Measurements from ENCODE around the gene CCDC6. TPM values are rescaled to one million over a fixed set of nuclear protein-coding genes. Genes with fewer than 3 reads are reported as not detected.
"Not testable (repeated sequence)": the region's sequence is repeated elsewhere in the genome, so short reads cannot be mapped to it uniquely, and the experiment has no call there.

Gene CCDC6
- polyA plus RNA-seq, 1 donor from 2014 or later = 20.1 TPM

GRCh38 chr10:59792812-59793211 lies 113.5 kb downstream of the CCDC6 start:
- Histone ChIP-seq H3F3A (ENCODE audit: insufficient read depth, low read length, poor library complexity, severe bottlenecking) (no peaks in the 10 kb centered on the region), H3K27ac (ENCODE audit: low read length) (no peak overlapping the region), H4K20me1 (ENCODE audit: insufficient read depth) (no peaks in the 10 kb centered on the region), H3K9me3 (ENCODE audit: low read length) (no peaks in the 10 kb centered on the region), H3K27me3 (ENCODE audit: insufficient read depth, low read depth, low read length) (no peaks in the 10 kb centered on the region), H3K4me2 (ENCODE audit: low read length) (no peak overlapping the region), H3K9me2 (ENCODE audit: insufficient read depth, low read length) (no peaks in the 10 kb centered on the region), H3K9ac (ENCODE audit: low read length) (no peak overlapping the region), H3K4me3 (ENCODE audit: low read length) (no peak overlapping the region), H3K36me3 (ENCODE audit: insufficient read depth, low read length) (peaks cover 12% of the 10 kb centered on the region), H2AFZ (ENCODE audit: low read depth, low read length) (no peak overlapping the region), H3K79me2 (replicated peaks; ENCODE audit: insufficient read depth, low read length) (no peaks in the 10 kb centered on the region)
- TF ChIP-seq CTCF (IDR thresholded peaks at IDR 0.05; ENCODE audit: poor library complexity, severe bottlenecking) (no peak), MXI1 (conservative IDR thresholded peaks at IDR 0.05; ENCODE audit: poor library complexity, severe bottlenecking) (no peak), EP300 (conservative IDR thresholded peaks at IDR 0.05; ENCODE audit: poor library complexity, severe bottlenecking) (no peak), POLR2AphosphoS5 (IDR thresholded peaks at IDR 0.05) (no peak), SMC3 (conservative IDR thresholded peaks at IDR 0.05; ENCODE audit: poor library complexity) (no peak), EZH2 (IDR thresholded peaks at IDR 0.05; ENCODE audit: borderline replicate concordance, insufficient read depth, low read length, poor library complexity, severe bottlenecking) (no peak)

DNA sequence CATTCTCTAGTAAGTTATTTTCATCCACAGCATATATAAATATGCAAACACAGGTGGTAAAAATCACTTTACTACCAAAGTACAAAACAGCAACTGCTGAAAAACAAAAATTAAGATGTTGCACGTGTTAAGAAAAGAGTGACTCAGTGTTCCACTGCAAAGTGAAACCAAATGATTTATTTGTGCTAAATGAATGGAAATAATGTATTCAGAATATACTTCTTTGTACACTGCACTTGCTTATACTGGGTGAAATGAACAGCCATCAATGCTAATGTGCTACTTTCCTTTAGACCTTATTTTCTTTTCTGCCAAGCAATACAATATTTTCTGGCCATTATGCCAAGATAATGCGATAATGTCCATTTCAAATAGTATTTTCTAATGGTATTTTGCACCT lies 114.8 kb downstream of the CCDC6 start:
- TF ChIP-seq EZH2 (IDR thresholded peaks at IDR 0.05; ENCODE audit: borderline replicate concordance, insufficient read depth, low read length, poor library complexity, severe bottlenecking) = no peak
- no peak for TF ChIP-seq REST (IDR thresholded peaks at IDR 0.05; ENCODE audit: borderline replicate concordance)
- no peak for TF ChIP-seq SMC3 (conservative IDR thresholded peaks at IDR 0.05; ENCODE audit: poor library complexity)
- TF ChIP-seq POLR2AphosphoS5 (IDR thresholded peaks at IDR 0.05) = no peak
- TF ChIP-seq CTCF (IDR thresholded peaks at IDR 0.05; ENCODE audit: poor library complexity, severe bottlenecking) = no peak
- TF ChIP-seq RAD21 (conservative IDR thresholded peaks at IDR 0.05) = no peak
- TF ChIP-seq EP300 (conservative IDR thresholded peaks at IDR 0.05; ENCODE audit: poor library complexity, severe bottlenecking) = no peak
- TF ChIP-seq TAF1 (IDR thresholded peaks at IDR 0.05; ENCODE audit: low read depth) = no peak
- no peak for TF ChIP-seq MXI1 (conservative IDR thresholded peaks at IDR 0.05; ENCODE audit: poor library complexity, severe bottlenecking)
- Histone ChIP-seq H3K9me3 (ENCODE audit: low read length) (no peaks in the 10 kb centered on the region), H3F3A (ENCODE audit: insufficient read depth, low read length, poor library complexity, severe bottlenecking) (no peaks in the 10 kb centered on the region), H2AFZ (ENCODE audit: low read depth, low read length) (no peak overlapping the region), H3K79me2 (replicated peaks; ENCODE audit: insufficient read depth, low read length) (no peaks in the 10 kb centered on the region), H3K9me2 (ENCODE audit: insufficient read depth, low read length) (no peaks in the 10 kb centered on the region), H3K4me3 (ENCODE audit: low read length) (no peak overlapping the region), H3K36me3 (ENCODE audit: insufficient read depth, low read length) (peaks cover 12% of the 10 kb centered on the region), H4K20me1 (ENCODE audit: insufficient read depth) (no peaks in the 10 kb centered on the region), H3K27ac (ENCODE audit: low read length) (no peak overlapping the region), H3K4me2 (ENCODE audit: low read length) (no peak overlapping the region), H3K9ac (ENCODE audit: low read length) (no peak overlapping the region), H3K27me3 (ENCODE audit: insufficient read depth, low read depth, low read length) (no peaks in the 10 kb centered on the region)

- H3K9ac ChIP-seq (ENCODE audit: low read length); H3K4me3 ChIP-seq (ENCODE audit: low read length); H3K79me2 ChIP-seq (replicated peaks; ENCODE audit: insufficient read depth, low read length); H3K9me2 ChIP-seq (ENCODE audit: insufficient read depth, low read length); H3K27ac ChIP-seq (ENCODE audit: low read length); H3K27me3 ChIP-seq (ENCODE audit: insufficient read depth, low read depth, low read length); H2AFZ ChIP-seq (ENCODE audit: low read depth, low read length); H3K9me3 ChIP-seq (ENCODE audit: low read length); H3K4me2 ChIP-seq (ENCODE audit: low read length); H4K20me1 ChIP-seq (ENCODE audit: insufficient read depth); H3F3A ChIP-seq (ENCODE audit: insufficient read depth, low read length, poor library complexity, severe bottlenecking): not testable (repeated sequence)
- peaks cover 12% of the 10 kb centered on the region for H3K36me3 ChIP-seq (ENCODE audit: insufficient read depth, low read length)
Observed at GRCh38 chr10:59790080-59790479, 116.3 kb downstream of the CCDC6 start.

GRCh38 chr10:59788914-59789313 lies 117.4 kb downstream of the CCDC6 start:
- not testable (repeated sequence) for H3K79me2 ChIP-seq (replicated peaks; ENCODE audit: insufficient read depth, low read length); H3K4me3 ChIP-seq (ENCODE audit: low read length); H3K9me3 ChIP-seq (ENCODE audit: low read length); H3K27ac ChIP-seq (ENCODE audit: low read length); H3K27me3 ChIP-seq (ENCODE audit: insufficient read depth, low read depth, low read length); H3K9me2 ChIP-seq (ENCODE audit: insufficient read depth, low read length); H3K4me2 ChIP-seq (ENCODE audit: low read length); H3F3A ChIP-seq (ENCODE audit: insufficient read depth, low read length, poor library complexity, severe bottlenecking); H3K9ac ChIP-seq (ENCODE audit: low read length); H4K20me1 ChIP-seq (ENCODE audit: insufficient read depth); H2AFZ ChIP-seq (ENCODE audit: low read depth, low read length)
- peaks cover 12% of the 10 kb centered on the region for H3K36me3 ChIP-seq (ENCODE audit: insufficient read depth, low read length)

All from neural cell (in vitro differentiated cells).